ENCODE results near the gene CD274. TPM values are rescaled to one million over a fixed set of nuclear protein-coding genes. Genes with fewer than 3 reads are reported as not detected.

CD274 gene
- total RNA-seq, 4 donors from 2014 or later = 0.90 to 10.2 (median 5.7) TPM

DNA sequence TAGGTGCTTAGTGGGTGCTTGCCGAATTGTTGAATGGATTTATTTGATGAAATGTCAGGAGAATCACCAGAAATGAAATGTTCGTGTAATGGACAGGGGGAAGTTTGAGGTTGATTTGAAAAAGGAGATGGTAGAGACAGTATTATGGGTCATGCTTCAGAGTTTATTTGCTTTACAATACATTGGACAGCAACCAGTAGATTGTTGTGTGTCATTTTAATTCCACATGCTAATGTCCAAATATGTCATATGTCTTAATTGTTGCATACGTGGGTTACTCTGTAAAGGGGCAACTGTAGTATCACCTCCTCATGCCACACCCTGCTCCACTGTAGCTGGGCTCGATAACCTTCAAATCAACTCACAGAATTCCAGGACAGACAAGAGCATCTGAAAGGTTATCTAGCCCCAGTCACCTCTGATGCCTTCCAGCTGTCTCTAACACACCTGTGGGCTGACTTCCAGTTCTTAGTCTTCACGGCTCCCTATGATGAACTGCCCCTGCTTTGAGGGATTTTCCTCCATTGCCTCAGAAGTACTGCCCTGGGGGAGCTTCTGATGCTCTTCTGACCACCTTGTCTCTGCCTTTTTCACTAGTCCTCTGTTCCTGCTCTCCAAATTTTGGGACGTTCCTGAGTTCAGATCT is 61.7 kb downstream of the CD274 start:
- no peaks in the 10 kb centered on the region for H3K4me1 ChIP-seq
- peak overlapping the region; percentile 57 to 76 for H3K27ac ChIP-seq
- TF ChIP-seq, protein P1, sequence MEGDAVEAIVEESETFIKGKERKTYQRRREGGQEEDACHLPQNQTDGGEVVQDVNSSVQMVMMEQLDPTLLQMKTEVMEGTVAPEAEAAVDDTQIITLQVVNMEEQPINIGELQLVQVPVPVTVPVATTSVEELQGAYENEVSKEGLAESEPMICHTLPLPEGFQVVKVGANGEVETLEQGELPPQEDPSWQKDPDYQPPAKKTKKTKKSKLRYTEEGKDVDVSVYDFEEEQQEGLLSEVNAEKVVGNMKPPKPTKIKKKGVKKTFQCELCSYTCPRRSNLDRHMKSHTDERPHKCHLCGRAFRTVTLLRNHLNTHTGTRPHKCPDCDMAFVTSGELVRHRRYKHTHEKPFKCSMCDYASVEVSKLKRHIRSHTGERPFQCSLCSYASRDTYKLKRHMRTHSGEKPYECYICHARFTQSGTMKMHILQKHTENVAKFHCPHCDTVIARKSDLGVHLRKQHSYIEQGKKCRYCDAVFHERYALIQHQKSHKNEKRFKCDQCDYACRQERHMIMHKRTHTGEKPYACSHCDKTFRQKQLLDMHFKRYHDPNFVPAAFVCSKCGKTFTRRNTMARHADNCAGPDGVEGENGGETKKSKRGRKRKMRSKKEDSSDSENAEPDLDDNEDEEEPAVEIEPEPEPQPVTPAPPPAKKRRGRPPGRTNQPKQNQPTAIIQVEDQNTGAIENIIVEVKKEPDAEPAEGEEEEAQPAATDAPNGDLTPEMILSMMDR (IDR thresholded peaks at IDR 0.05) = no peak
- TF ChIP-seq POLR2A (IDR thresholded peaks at IDR 0.05) = no peak
- H3K4me3 ChIP-seq = peak overlapping the region in 1 of 2 donors; percentile 4
- H3K27me3 ChIP-seq = no peaks in the 10 kb centered on the region
- H3K36me3 ChIP-seq = no peaks in the 10 kb centered on the region
- no peaks in the 10 kb centered on the region for H3K9me3 ChIP-seq
- intact Hi-C loops (cut with DNase I; ENCODE audit: low total_unique reads) = no loop called here
- DNase-seq = no peak

- intact Hi-C loops (cut with DNase I; ENCODE audit: low total_unique reads) = no loop called here
- no peak for TF ChIP-seq POLR2A (IDR thresholded peaks at IDR 0.05)
Observed at GRCh38 chr9:5512658-5513452, 62.5 kb downstream of the CD274 start.

GRCh38 chr9:5513966-5514616 is 63.7 kb downstream of the CD274 start:
- H3K4me1 ChIP-seq = no peaks in the 10 kb centered on the region
- intact Hi-C loops (cut with DNase I; ENCODE audit: low total_unique reads) = no loop called here
- no peak for DNase-seq

More at GRCh38 chr9:5512658-5513452, 62.5 kb downstream of the CD274 start:
- Histone ChIP-seq H3K4me1 (no peaks in the 10 kb centered on the region), H3K9me3 (no peaks in the 10 kb centered on the region), H3K36me3 (no peaks in the 10 kb centered on the region), H3K27me3 (no peaks in the 10 kb centered on the region), H3K27ac (no peak overlapping the region), H3K4me3 (no peak overlapping the region)
- no peak for DNase-seq

DNA sequence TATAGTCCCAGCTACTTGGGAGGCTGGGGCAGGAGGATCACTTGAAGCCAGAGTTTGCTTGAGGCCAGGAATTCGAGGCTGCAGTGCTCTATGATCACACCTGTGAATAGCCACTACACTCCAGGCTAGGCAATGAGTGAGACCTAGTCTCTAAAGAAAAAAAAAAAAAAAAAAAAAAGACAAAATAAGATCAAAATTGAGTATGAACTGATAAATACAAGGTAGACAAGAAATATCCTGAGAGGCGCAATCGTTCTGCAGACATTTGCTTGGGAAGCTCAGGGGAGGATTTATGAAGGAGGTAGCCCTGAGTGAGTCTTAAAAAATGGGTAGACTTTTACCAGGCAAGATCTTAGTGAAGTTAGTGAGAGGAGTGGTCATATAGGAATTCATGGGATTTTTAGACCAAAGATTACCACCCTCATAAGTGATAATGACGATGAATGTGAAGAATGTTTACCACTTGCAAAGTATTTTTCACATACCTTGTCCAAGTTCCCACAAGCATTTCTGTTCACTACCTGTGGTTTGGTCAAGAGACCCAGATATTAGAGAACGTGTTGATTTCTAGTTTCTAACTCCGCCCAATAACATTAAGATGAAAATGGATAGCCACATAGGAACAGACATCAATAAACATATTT is 64.4 kb downstream of the CD274 start:
- TF ChIP-seq, protein P1 (IDR thresholded peaks at IDR 0.05) = no peak
- no peak for TF ChIP-seq POLR2A (IDR thresholded peaks at IDR 0.05)
- Histone ChIP-seq H3K27ac (no peak overlapping the region), H3K4me3 (no peak overlapping the region), H3K36me3 (no peaks in the 10 kb centered on the region), H3K4me1 (no peaks in the 10 kb centered on the region), H3K9me3 (no peaks in the 10 kb centered on the region), H3K27me3 (no peaks in the 10 kb centered on the region)
- DNase-seq = no peak
- intact Hi-C loops (cut with DNase I; ENCODE audit: low total_unique reads) = no loop called here

More at GRCh38 chr9:5513966-5514616, 63.7 kb downstream of the CD274 start:
- TF ChIP-seq POLR2A (IDR thresholded peaks at IDR 0.05) = no peak
- TF ChIP-seq, protein P1 (IDR thresholded peaks at IDR 0.05) = no peak
- H3K4me3 ChIP-seq = no peak overlapping the region
- H3K36me3 ChIP-seq = no peaks in the 10 kb centered on the region
- H3K27ac ChIP-seq = no peak overlapping the region
- no peaks in the 10 kb centered on the region for H3K27me3 ChIP-seq
- H3K9me3 ChIP-seq = no peaks in the 10 kb centered on the region

DNA sequence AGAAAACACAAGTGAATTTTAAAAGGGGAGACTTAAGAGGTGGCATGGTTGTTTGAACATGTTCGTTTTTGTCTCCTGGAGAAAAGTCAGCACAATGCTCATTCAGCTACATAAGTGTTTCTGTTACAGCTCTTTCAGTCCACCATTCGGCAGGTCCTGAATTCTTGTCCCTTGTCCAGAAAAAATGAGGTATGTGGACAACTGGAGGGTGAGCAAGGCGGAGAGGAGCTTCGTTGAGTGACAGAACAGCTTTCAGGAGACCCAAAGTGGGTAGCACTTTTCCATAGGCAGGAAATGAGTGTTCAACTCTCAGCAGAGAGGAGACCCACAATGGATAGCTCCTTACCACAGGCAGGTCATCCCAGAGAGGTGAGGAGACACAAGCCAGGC is 64.9 kb downstream of the CD274 start:
- no peak overlapping the region for H3K27ac ChIP-seq
- H3K36me3 ChIP-seq = no peaks in the 10 kb centered on the region
- no peak for TF ChIP-seq POLR2A (IDR thresholded peaks at IDR 0.05)
- TF ChIP-seq, protein P1 (IDR thresholded peaks at IDR 0.05) = no peak
- intact Hi-C loops (cut with DNase I; ENCODE audit: low total_unique reads) = no loop called here
- H3K9me3 ChIP-seq = no peaks in the 10 kb centered on the region
- H3K4me3 ChIP-seq = no peak overlapping the region
- H3K27me3 ChIP-seq = no peaks in the 10 kb centered on the region
- no peak for DNase-seq
- H3K4me1 ChIP-seq = no peaks in the 10 kb centered on the region
